GM12874 (cell line): ENCODE data around the gene PACRG.

Experiments used
- CTCF ChIP-seq: IDR thresholded peaks from 2 replicates; pipeline ENCODE4 v1.5.1; 2011; ENCODE audit warnings: low read depth, mild to moderate bottlenecking, control low read depth, low read length, moderate library complexity; ENCODE audit not compliant: insufficient read depth

PACRG gene

GRCh38 chr6:162736961-162737360 is 9.2 kb downstream of the PACRG start:
- TF ChIP-seq CTCF: no peak

GRCh38 chr6:162750776-162751175 is 23.0 kb downstream of the PACRG start:
- TF ChIP-seq CTCF: no peak

GRCh38 chr6:162751211-162751859 is 23.6 kb downstream of the PACRG start:
- TF ChIP-seq CTCF: no peak

GRCh38 chr6:162753775-162754174 is 26.0 kb downstream of the PACRG start:
- no peak for TF ChIP-seq CTCF

GRCh38 chr6:162770136-162770535 is 42.4 kb downstream of the PACRG start:
- no peak for TF ChIP-seq CTCF

GRCh38 chr6:162770955-162771354 is 43.2 kb downstream of the PACRG start:
- TF ChIP-seq CTCF: no peak

- no peak for TF ChIP-seq CTCF
Measured at GRCh38 chr6:162772466-162772865, 44.7 kb downstream of the PACRG start.
